HG03558 (cell line): ENCODE data around the gene NEDD9.

Source experiments
- ATAC-seq: cut with Tn5 transposase; IDR thresholded peaks from one replicate; pipeline ENCODE4 v1.9.1; 2021; ENCODE audit warnings: moderate number of reproducible peaks; ENCODE audit not compliant: unreplicated experiment; ENCODE audit errors: extremely low read depth

NEDD9 gene

GRCh38 chr6:11219400-11219834, 13.1 kb downstream of the NEDD9 start:
- ATAC-seq, result no peak

GRCh38 chr6:11218538-11219399, 13.7 kb downstream of the NEDD9 start:
- ATAC-seq, result no peak

- no peak for ATAC-seq
Observed at GRCh38 chr6:11218102-11218442, 14.4 kb downstream of the NEDD9 start.

DNA sequence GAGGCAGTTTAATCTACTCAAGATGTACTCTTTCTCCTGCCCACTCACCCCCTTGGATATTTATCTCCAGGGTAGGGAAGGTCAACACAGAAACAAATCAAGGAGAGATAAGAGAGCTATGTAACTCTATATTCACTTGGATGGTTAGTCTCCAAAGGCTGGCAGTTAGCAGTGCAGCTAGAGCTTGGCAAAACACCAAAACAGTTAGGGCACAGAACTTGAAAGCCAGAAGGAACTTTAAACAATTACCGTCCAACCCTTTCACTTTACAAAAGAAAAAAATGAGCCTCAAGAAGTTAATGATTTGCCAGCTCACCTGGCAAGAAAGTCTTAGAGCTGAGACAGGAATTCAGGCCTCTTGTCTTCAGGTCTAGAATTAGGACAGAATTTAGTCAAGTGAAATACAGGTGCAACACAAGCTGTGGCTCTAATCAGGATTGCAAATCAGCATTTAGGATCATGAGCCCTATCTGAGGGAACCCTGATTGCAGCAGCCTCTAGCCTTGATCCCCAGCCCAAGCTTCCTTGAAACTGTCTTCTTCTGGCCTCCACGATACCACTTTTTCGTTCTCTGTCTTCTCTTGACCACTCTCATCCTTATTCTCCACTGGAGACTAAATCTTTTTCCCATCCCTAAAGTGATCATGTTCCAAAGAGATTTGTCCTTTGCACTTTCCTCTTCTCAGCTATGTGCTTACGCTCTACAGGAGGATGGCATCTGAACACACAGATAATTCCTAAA, 14.9 kb downstream of the NEDD9 start:
- no peak for ATAC-seq

DNA sequence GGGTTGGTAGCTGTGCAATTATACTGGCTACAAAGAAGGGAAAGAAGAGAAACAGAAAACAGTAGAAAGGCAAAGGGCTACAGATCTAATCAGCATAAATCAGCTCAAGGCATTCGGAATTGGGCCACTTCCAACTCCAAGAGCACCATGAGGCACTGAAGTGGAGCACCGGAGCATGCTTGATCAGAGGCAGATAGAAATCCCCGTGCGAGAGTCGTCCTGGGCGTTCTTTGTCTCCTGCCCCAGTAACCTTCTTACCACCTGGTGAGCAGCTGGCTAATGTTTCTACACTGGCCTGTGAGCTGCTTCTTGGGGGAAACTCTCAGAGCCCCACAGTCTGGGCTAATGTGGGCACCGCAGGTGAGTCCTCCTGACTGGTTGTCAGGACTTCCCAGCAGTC, 16.7 kb downstream of the NEDD9 start:
- ATAC-seq, result no peak

GRCh38 chr6:11214901-11215300, 17.6 kb downstream of the NEDD9 start:
- no peak for ATAC-seq

DNA sequence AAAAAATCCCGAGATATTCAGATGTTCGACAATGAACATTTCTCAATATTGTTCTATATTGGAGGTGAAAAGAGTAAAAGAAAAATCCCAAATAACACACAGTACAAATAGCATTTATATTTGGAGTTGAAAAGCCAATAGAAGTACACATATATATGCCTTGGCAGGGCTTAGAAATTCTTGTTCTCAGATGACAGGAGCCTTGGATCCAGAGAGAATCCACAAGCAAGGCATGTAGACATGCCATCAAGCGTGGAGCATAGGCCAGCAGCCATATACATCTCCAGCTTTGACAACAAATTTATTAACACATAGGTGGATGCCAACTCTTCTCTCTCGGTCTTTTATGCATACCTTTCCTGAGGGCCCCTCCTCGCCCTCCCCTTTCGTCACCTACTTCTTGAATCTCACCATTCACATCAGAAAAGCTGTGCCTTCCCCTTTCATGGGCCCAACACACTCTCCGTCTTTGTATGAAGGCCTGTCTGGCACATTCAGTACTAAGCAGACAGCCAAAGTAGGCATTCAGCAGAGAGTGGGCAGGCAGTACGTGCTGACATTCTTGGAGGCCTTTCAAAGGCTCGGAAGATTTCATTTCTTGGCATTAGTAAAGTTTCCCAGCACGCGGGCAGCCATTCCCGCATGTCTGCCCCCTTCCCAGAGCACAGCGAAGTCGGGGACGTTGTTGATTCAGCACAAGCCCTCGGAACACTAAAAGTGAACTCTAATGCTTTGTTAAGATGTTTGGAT, 18.2 kb downstream of the NEDD9 start:
- no peak for ATAC-seq

DNA sequence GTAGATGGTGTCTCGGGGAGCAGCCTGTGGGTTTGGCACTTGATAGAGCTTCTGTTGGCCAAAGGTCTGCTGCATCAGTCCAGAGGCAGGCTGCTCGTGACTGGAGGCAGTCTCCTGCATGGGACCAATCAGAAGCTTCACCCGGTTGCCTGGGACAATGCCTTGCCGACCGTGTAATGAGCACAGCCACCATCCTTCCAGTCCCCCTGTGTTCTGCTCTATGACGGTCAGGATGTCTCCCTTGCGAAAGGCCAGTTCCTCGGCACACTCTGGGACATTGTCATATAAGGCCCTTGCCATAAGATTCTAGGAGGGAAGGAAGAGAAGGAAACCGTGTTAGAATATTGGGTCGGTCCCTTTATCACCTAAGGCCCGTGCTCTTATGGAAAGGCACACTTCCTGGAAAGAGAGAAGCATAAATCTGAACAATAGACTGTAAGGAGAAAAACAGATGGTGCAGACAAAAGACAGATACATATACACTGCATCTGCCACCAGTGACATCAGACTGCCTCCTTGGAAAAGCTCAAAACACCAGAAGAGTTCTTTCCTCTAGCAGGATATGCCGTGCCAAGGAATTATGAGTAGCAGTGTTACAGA, 18.9 kb downstream of the NEDD9 start:
- ATAC-seq, result no peak

DNA sequence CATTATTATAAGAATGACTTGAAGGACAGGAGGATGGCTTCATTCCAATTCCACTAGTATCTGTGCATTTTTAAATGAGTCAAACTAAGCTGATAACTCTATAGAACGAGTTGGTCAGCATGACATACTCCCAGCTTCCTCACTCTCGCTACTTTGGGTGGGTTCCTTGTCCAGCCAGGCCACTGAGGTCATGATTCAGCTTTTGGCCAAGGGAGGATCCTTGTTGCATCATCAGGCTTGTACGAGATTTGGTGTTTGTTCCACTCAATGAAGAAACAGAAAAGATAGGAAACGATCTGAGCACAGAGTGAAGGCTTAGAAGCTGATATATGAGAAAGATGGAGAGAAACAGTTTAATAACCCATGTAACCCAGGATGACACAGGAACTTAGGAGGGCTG, 19.8 kb downstream of the NEDD9 start:
- ATAC-seq, result no peak

GRCh38 chr6:11211254-11211653, 21.2 kb downstream of the NEDD9 start:
- ATAC-seq, result no peak

GRCh38 chr6:11210386-11211138, 21.9 kb downstream of the NEDD9 start:
- no peak for ATAC-seq

DNA sequence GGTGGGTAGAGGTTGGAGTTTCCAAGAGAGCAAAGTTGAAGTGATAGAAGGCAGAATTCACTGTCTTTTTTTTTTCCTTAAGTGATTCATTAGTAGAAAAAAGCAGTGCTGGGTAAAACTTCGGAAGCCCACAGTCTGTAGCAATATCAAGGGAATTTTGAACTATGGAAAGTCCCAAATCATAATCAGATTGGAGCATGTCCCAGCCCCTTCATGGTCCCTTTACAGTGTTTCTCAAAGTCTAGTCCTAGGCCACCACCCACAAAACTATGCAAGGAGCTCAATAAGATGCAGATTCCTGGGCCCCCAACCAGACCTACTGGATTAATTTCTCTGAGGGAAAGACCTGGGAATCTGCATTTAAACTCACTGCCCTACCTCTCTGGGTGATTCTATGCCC, 22.6 kb downstream of the NEDD9 start:
- ATAC-seq, result no peak

GRCh38 chr6:11209369-11209768, 23.1 kb downstream of the NEDD9 start:
- no peak for ATAC-seq

DNA sequence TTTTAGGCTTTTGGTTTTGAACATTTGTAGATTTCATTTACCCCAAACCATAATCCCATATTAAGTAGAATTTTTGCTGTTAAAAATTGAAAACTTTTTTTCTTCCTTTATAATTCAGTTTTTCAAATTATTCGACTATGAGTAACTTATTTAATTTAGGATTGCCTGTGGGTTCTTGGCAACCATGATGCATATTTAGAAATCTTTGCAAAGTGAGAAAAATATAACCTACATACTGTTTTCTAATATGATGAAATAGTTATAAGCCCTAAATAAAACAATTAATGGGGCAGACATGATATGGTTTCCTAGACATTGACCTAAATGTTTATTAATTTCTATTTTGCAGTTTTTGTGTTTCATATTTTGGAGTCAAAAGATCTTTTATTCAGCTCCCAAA, 23.6 kb downstream of the NEDD9 start:
- no peak for ATAC-seq

DNA sequence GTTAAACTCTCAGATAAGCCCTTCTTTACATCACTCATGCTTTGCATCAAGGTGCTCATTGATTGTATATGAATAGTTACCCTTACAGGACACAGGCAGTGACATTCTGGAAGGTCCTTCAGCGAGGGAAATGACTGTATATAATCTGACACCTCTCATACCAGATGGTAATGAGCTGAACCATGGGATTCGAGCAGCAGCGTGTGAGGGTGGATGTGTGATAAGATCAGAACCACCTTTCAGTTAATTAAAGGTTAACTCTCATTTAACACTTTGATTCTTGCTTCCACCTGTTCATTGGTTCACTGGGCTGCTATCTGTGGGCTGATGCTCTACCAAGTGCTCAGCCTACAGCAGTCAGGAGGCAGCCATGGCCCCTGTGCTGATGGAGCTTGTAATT, 24.2 kb downstream of the NEDD9 start:
- no peak for ATAC-seq

GRCh38 chr6:11207199-11207968, 25.1 kb downstream of the NEDD9 start:
- no peak for ATAC-seq

DNA sequence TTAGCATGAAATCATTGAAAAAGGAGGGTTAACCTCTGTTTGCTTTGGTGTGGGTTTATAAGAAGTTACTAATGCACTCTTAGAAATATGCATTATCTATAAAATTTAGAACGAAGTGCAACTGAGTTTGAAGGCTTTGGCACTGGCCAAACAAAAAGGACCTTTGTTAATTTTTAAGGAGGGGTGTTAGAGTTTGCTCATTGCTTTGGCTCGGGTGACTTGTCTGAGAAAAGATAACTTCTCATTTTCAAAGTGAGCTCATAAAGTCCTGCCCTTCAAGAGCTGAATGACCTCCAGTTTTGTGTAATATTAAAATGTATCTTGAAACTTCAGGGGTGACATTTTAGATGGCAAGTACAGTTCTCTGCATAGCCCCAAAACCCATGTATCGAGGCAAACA, 25.9 kb downstream of the NEDD9 start:
- no peak for ATAC-seq

- no peak for ATAC-seq
Observed at GRCh38 chr6:11204794-11205366, 27.6 kb downstream of the NEDD9 start.

DNA sequence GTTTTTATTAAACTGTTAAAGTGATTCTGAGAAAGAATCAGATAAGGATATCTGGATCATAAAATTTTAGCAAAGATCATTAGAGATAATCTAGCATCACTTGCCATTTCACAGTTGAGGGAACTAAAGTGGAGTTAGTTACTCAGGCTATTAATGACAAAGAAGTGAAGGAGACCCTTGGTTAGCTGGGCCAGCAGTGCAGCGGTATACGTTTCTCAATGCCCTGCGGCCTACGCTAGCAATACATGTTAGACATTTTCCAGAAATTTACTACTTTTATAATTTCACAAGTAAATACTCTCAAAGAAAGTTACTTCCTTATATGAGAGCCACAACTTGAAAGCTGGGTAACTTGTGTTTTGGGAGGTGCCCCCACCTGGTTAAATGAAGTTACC, 28.5 kb downstream of the NEDD9 start:
- ATAC-seq, result no peak
